AG04450 (cell line): Measurements from ENCODE around the gene DNAJB12. TPM values are rescaled to one million over a fixed set of nuclear protein-coding genes. Genes with fewer than 3 reads are reported as not detected.

ENCODE experiments used
- CTCF ChIA-PET: fragments of 300-600, 350-600 bp; formaldehyde crosslinking; extraction: SDS; loops from one replicate; lab custom pipeline; 2022; ENCODE audit warnings: antibody characterized with exemption, inconsistent platforms; lab: Charles Lee
- POLR2A ChIA-PET: fragments of 350-600 bp; formaldehyde crosslinking; extraction: SDS; loops from one replicate; lab custom pipeline; 2021; ENCODE audit warnings: antibody characterized with exemption, inconsistent platforms; lab: Yijun Ruan, JAX
- DNase-seq: peaks from one replicate; pipeline ENCODE4 v3.0.0-alpha.2; 2011; ENCODE audit warnings: low read depth, low spot score
- H3K27ac ChIP-seq: one replicate; pipeline ENCODE4 v1.5.1; 2012; ENCODE audit warnings: low read depth, low read length, control low read depth
- H3K27me3 ChIP-seq: one replicate; pipeline ENCODE4 v1.6.0; 2012; ENCODE audit warnings: low read length; ENCODE audit not compliant: control insufficient read depth, insufficient read depth
- H3K4me3 ChIP-seq: 2 replicates; pipeline ENCODE4 v1.5.1; 2011; ENCODE audit warnings: mild to moderate bottlenecking, low read depth, low read length, control low read depth
- H3K9me3 ChIP-seq: 2 replicates; pipeline ENCODE4 v1.5.1; 2012; ENCODE audit warnings: low read length; ENCODE audit not compliant: control insufficient read depth, insufficient read depth
- CTCF ChIP-seq: IDR thresholded peaks from 2 replicates; pipeline ENCODE4 v1.5.1; 2011; ENCODE audit warnings: low read depth, low read length, control low read depth, inconsistent platforms
- polyA plus RNA-seq: library from polyadenylated mRNA; depleted of rRNA; stranded (reverse); fragments of >200 nt; gene quantifications from 2 replicates; pipeline ENCODE4 v1.2.3, GENCODE V29; 2011

DNAJB12 gene
- polyA plus RNA-seq, 1 experiment = 17.9 TPM

- no peak overlapping the region for H3K27ac ChIP-seq
- H3K4me3 ChIP-seq = no peak overlapping the region
- no peak for DNase-seq
- H3K9me3 ChIP-seq = peaks cover 3% of the 10 kb centered on the region; the same call in 1 of the 2 replicates
- ChIA-PET CTCF (no interaction called here), POLR2A (no interaction called here)
- H3K27me3 ChIP-seq = no peaks in the 10 kb centered on the region
- no peak for TF ChIP-seq CTCF
Observed at GRCh38 chr10:72356115-72356514, 1.4 kb upstream of the DNAJB12 start.

GRCh38 chr10:72355214-72355555 is 466 bp upstream of the DNAJB12 start:
- H3K9me3 ChIP-seq = peaks cover 3% of the 10 kb centered on the region; the same call in 1 of the 2 replicates
- CTCF ChIA-PET = interaction anchor here (1.2 kb wide), 1 partner anchor 18 kb away, joined by 3 read pairs; no protein-coding TSS in a partner anchor
- no peaks in the 10 kb centered on the region for H3K27me3 ChIP-seq

GRCh38 chr10:72353965-72354355 is 759 bp downstream of the DNAJB12 start:
- Histone ChIP-seq H3K9me3 (peaks cover 3% of the 10 kb centered on the region; the same call in 1 of the 2 replicates), H3K4me3 (peak overlapping the region; percentile 99), H3K27ac (peak overlapping the region; percentile 99), H3K27me3 (no peaks in the 10 kb centered on the region)
- POLR2A ChIA-PET = interaction anchor here (1.0 to 1.2 kb wide), 4 partner anchors 10 to 742 kb away, joined by 3 to 4 read pairs (median 3); partner anchors contain the start of genes MICU1 and P4HA1
- no peak for TF ChIP-seq CTCF
- CTCF ChIA-PET = no interaction called here
- no peak for DNase-seq

More at GRCh38 chr10:72355214-72355555, 466 bp upstream of the DNAJB12 start:
- DNase-seq = no peak
- H3K27ac ChIP-seq = peak overlapping the region; percentile 78
- TF ChIP-seq CTCF = no peak
- POLR2A ChIA-PET = interaction anchor here (0.6 to 1.1 kb wide), 3 partner anchors 71 to 337 kb away, joined by 4 to 8 read pairs (median 4); partner anchors contain the start of genes DDIT4 and MCU
- H3K4me3 ChIP-seq = peak overlapping the region; percentile 99

GRCh38 chr10:72353028-72353964 is 1.4 kb downstream of the DNAJB12 start:
- Histone ChIP-seq H3K27me3 (no peaks in the 10 kb centered on the region), H3K4me3 (peak overlapping the region; percentile 99), H3K27ac (peak overlapping the region; percentile 99), H3K9me3 (peaks cover 3% of the 10 kb centered on the region; the same call in 1 of the 2 replicates)
- CTCF ChIA-PET = no interaction called here
- POLR2A ChIA-PET = interaction anchor here (1.0 to 1.2 kb wide), 3 partner anchors 11 to 743 kb away, joined by 3 read pairs; partner anchors contain the start of gene P4HA1
- DNase-seq = no peak
- no peak for TF ChIP-seq CTCF
